Stimulated activated CD8-positive, alpha-beta memory T cell treated with anti-CD3 and anti-CD28 coated beads, Interleukin-15, amount 100 ng/mL, for 24 hours (primary cell): ENCODE measurements around the gene GOLM1.
"Not testable (repeated sequence)": the region's sequence is repeated elsewhere in the genome, so short reads cannot be mapped to it uniquely, and the experiment has no call there.

ENCODE experiments used
- DNase-seq: peaks from one replicate; pipeline ENCODE4 v3.0.0-alpha.2; 2020; ENCODE audit warnings: low read depth

The GOLM1 gene

DNA sequence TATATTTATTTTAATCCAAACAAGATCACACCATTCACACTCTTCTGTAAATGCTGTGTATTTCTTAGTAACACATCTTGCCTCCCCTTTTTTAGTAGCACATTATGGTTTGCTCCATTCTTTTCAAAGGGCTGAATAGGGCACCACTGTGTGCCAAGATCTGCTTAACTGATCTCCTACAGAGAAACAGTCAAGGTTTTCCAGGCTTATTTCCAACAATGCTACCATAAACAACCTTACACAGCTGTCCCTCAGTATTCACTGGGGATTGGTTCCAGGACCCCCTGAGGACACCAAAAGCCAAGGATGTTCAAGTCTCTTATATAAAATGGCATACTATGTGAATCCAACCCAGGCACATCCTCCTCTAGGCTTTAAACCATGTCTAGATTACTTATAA lies 16.5 kb downstream of the GOLM1 start:
- no peak for DNase-seq

DNA sequence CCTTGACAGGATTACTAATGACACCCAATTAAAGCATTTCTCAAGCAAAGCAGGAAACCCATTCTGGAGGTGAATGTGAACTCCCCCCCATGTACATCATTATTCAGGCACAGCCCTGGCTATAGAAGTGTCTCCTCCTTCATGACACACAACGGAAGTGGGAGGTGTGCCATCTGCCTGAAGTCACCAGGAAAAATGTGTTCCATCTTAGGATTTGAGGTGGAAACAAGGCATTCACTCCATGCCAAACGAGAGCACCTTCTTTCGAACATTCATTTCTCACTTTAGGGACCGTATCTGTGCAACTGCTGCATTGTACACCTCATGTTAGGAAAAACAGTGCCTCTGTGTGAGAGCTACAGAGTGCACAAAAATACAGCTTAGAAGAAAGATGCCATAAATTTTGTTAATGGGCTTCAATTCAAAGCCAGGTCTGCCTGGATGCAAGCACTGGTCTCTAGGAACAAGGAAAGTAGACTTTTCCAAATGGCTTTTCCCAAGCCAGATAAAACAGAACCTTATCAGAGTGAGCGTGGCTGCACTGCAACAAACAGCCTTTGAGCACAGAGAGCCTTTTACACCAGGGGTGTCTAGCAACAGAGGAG lies 19.4 kb downstream of the GOLM1 start:
- no peak for DNase-seq

DNA sequence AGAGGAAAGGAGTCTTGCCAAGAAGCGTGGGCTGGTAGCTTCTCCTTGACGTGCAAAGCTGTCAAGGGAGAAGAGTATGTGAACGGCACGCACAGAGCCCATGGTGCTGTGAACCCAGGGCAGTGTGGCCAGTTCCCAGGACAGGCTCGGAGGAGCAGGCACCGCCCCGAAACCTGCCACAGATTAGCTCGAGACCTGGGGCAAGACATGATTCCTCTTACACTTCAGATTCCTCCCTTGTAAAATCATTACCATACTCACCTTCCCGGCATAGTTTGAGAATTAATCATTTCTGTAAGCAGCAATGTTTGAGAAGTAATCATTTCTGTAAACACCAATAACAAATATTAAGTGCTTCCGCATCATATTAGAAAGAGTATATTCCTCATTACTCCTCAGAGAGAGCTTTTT lies 19.9 kb downstream of the GOLM1 start:
- no peak for DNase-seq

DNA sequence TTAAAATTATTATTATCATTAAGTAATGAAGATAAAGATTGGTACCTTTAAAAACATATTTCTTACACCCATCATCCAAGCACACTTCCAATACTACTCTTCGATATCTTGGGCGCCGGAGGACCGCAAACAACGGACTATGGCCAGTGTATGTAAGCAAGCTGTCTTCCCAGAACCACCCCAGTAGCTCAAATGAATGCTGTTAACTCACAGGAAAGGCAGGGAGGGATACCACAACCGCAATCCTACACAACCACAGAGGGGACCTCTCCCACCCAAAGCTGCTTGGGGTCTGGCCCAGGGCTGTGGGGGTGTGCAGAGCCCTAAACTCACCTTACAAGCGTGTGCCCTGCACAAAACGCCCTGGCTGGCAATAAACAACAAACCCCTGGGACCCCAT lies 20.6 kb downstream of the GOLM1 start:
- DNase-seq: no peak

DNA sequence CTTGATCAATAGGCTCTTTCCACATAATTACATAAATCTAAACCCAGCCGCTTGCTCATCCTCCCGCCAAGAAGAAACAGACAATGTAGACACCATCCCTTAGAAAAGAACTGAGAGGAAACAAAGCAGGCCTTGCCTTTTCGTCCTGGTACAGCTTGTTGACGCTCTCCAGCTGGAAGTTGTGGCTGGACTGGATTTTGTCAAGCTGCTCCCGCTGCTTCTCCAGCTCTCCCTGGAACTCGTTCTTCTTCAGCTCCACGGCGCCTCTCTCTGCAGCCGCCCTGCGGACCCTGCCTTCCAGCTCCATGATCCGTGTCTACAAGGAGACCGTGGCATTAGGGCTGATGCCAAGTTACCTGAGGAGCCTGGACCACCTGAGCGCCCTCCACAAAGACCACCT lies 22.1 kb downstream of the GOLM1 start:
- DNase-seq: no peak

DNA sequence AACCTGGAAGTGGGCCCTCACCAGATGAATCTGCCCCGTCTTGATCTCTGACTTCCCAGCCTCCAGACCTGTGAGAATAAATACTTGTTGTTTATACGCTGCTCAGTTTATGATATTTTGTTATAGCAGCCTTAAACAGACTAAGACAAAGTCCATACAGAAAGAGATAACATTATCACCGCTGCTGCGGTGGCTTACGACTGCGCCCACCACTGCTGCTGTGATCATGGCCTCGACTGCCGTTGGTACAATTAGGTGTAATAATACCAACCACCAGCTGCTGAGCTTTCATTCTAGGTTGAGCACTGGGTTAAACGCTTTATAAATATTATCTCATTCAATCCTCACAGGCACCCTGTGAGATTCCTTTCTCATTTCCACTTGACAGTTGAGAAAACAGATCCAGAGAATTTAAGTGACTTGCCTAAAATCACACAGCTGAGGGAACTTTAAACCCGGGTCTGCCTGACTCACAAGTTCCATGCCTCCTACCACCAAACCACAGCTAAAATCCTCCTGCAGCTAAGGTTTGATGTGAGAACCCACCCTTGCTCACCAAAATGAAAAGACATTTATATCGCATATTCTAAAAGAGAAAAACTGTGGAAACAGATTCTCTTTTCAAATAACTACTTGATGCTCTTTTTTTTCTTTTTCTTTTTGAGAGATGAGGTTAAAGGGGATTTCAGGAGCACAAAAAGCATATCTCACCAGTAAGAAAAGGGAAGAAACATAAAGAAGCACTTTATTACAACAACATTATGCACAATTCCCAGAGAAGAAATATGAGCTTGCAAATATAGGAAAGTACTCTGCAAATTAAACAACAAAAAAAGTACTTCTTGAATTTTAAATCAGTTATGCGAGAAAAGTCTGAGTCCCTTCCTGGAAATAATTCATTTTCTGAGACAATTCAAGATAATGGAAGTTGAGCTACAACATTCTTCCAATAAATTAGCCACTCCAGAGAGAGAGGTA lies 23.9 kb downstream of the GOLM1 start:
- no peak for DNase-seq

DNA sequence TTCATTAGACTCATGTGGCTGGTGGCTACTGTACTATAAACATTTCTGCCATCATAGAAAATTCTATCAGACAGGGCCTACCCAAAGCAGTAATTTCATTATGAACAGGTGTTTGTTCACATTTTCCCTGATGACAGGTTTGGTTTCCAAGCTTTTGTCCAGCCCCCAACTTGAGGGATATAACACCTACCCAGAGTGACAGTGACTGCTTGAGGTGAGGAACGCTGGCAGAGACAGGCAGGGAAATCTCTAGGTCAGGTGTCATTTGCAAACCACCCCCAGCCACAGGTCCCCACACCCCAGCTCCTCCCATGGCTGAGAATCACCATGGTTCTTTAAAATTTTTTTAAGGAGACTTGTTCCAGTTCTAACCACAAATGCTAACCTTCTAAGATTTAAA lies 25.5 kb downstream of the GOLM1 start:
- DNase-seq: no peak

DNA sequence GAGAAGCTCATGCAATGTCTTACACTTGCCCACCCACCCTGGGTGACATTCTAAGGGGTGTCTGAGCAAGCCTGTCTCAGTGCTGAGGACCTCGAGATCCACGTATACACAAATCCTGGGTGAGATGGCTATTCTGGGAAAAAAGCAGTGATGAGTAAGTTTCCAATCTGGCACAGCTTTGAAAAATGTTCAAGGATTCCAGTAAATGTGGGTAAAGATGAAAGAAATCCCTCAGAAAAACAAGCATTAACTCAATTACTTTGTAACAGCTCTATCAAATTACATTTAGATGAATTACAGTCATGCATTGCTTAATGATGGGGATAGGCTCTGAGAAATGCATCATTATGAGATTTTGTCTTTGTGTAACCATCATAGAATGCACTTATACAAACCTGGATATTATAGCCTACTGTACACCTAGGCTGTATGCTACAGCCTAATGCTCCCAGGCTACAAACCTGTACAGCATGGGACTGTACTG lies 26.9 kb downstream of the GOLM1 start:
- DNase-seq: no peak

DNA sequence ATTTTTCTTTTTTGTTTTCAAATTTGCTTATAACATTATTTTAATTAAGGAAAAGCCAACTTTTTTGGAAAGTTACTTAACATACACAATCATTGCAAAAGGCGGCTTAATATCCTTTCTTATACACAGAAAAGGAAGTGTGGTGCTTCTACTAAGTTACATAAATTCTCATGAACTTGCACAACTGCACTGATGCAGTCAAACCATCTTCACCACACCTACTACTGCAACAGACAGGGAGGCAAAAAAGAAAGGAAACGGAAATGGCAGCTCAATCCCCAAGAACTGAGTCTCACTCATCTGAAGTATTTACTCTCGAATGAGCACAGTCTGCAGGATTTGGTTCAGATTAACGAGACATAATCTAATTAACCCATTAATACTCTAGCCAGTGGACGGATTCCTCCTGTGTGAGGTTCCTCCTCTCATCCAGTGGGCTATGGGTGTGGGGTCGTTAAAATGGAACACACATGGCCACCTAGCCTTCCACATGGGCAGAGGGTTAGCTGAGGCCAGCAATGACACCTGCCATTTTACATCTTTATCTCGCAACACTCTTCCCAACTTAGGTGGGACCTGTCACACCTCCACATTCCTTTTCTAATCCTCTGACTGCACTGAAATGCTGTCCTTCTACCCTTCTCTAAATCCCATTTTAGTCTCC lies 30.0 kb downstream of the GOLM1 start:
- DNase-seq: no peak

DNA sequence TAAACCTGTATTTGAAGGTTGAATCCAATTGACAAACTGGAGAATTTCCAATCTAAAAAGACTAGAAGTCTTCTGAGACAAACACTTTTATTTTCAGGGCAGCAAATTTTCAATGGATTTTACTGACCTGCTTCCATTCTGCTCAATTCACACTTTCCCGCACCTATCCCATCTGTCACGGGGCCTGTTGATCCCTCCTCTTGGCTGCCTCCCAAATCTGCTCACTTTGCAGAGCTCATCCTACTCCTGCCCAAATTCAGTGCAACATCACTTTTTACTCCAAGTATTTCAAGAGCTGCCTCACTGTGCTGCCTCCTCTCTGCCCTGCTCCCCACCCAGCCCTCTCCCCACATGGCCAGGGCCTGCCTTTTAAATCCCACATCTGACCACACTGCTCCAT lies 35.1 kb downstream of the GOLM1 start:
- no peak for DNase-seq

DNA sequence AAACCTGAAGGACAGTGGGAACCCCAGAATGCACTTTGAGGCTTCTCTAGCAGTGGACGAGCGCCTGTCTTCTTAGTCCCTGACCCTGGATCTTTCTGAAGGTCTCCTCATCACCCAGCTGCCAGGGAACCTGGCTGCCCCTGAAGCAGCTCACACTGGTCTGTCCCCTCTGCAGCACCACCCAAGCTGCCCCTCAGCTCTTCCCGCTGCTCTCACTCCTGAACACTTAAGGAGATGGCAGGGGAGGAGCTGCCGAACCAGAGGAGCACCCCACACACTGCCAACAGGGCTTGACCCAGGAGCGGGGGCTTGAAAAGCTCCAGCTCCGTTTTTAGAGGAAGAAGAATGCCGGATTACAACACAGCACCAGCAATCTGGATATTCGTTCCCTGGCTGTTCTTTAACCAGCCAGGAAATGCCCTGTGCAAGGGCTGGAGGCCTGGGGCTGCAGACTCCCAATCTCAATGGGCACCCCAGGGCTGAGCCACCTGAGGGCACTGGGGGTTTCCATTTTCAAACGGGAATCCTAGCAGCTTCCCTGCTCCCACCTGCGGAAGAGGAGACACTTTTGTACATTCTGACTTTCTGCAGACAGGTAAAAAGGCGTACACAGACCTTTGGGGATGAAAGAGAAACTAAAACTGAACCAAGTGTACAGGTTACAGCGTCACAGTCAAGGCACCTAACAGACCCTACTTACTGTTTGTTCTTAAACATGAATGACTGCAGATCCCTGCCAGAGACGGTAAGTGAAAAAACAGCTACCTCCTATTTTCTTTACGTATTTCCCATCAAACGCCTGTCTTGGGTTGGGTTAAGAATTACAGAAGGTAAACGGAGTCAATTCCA lies 36.3 kb downstream of the GOLM1 start:
- DNase-seq: no peak

DNA sequence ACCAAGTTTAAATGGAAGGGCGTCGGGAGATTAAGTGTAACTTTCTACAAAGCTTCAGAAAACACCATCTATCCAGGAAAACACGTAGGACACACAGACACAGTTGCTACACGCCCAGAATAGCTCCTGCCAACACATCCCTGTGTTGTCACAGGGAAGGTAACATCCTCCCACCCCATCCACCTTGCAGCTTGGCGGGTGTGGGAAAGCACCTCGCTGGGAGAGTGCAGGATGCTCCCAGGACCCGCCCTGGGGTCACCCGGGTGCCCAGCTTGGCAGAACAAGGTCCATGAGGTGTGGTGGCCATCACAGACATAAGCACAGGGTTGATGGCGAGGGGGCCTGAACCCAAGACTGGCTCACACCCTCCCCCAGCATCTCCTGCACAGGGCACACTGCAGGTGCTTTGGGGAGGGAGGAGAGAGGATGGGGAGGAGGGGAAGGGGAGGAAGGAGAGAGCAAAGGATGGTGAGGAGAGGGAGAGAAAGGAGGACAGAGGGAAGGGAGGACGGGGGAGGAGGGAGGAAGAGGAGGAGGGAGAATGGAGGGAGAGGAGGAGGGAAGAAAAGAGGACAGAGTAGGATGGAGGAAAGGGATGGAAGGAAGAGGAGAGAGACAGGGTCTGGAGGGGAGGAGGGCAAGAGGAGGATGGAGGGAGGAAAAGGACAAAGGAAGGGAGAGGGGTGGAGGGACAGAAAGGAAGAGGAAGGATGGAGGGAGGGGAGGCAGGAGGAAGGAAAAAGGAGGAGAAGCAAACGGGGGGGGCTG lies 37.2 kb downstream of the GOLM1 start:
- DNase-seq: no peak

DNA sequence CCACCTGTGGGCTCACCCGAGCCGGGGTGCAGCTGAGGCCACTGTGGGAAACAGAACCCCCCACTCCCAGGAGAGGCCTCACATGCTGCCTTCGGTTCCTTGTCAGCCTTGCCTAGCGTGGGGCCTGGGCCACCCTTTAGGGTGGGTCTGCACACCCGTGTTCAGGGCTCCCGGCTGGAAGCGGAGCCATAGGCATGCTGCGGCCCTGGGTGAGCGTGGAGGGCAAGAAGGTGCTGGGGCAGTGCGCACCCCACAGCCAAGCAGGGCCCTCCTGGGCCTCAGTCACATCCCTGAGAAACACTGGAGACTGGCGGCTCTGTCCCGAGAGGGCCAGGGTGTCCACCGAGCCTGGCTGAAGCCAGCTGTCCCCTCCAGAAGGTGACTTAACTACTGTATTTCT lies 41.9 kb downstream of the GOLM1 start:
- no peak for DNase-seq

DNA sequence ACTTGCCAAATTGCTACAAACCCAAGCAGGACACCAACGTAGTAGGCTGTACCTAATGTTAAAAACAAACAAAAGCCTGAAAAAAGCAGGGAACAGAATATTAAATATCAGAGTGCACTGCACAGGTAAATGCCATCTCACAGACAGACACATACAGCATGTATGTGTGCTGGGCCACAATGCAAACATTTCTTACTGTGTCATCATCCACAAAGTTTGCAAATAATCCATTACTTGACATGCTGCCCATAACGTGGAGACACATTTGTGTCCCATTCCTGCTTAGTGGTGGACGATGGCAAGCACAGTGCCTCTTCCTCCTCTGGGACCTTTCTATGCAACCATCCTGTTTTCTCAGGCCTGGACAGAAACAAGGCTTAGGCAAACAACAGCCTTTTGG lies 44.7 kb downstream of the GOLM1 start:
- no peak for DNase-seq

DNA sequence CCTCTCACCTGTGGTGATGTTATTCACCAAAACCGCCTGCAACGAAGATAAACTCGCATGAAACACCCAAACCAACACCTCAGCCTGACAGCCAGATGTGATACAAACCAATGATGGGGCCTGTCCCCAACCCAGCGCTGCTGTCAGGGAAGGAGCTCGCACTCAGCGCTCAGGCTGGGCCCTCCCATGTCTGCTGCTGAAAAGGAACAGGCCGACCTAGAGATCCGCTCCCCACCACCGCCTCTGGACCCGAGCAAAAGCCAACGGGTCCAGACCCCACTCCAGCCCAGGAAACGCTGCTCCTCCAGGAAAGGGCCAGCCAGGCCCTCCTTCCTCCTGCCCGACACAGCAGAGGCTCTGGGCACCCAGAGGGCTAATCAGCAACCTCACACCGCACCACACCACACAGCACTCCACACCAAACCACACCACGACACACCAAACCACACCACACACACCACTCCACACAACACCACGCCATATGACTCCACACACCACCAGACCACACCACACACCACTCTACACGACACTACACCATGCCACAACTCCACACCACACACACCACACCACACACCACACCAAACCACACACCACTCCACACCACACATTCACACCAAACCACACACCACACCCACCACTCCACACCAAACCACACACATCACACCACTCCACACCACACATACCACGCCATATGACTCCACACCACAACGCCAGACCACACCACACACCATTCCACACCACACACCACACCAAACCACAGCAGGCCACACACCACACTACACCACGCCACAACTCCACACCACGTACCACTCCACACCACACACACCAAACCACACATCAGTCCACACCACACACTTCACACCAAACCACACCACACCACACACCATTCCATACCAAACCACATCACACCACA lies 46.5 kb downstream of the GOLM1 start:
- DNase-seq: no peak

DNA sequence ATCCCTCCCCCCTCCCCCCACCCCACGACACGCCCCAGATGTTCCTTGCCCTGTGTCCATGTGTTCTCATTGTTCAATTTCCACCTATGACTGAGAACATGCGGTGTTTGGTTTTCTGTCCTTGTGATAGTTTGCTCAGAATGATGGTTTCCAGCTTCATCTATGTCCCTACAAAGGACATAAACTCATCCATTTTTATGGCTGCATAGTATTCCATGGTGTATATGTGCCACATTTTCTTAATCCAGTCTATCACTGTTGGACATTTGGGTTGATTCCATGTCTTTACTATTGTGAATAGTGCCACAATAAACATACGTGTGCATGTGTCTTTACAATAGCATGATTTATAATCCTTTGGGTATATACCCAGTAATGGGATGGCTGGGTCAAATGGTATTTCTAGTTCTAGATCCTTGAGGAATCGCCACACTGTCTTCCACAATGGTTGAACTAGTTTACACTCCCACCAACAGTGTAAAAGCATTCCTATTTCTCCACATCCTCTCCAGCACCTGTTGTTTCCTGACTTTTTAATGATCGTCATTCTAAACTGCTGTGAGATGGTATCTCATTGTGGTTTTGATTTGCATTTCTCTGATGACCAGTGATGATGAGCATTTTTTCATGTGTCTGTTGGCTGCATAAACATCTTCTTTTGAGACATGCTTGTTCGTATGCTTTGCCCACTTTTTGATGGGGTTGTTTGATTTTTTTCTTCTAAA lies 51.2 kb downstream of the GOLM1 start:
- not testable (repeated sequence) for DNase-seq

DNA sequence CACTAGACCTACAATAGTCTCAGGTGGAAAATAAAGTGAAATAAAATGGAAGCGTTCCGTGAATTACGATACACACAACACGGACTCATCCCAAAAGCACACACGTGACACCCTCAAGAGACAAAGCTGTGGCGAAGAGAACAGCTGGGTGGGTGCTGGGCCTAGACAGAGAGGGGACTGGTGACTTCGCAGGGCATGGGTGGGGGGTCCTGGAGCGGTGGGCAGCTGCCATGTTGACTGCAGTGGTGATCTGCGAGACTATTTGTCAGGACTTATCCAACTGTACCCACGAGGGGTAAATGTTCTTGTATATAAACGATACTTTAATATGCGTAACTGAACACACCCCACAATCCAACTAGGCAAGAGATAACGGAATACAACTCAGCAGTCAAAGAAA lies 52.0 kb downstream of the GOLM1 start:
- DNase-seq: no peak

DNA sequence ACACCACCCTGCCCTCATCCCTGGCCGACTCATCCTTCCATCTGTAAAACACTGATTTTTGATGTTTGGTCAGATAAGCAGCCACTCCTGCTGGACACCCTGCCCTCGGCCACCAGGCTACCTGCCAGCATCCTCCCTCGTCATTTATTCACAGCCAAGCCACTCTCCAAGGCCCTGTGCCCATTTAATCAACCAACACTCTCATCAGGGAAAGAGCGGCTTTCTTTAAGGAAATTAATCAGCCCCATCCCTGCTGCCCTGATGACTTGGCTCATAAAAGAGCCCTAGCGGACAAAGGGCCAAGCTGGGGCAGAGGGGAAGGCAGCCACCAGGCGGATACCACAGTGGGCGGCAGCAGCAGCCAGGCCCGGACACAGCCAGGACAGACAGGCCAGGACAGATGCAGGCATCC lies 52.4 kb downstream of the GOLM1 start:
- DNase-seq: no peak

DNA sequence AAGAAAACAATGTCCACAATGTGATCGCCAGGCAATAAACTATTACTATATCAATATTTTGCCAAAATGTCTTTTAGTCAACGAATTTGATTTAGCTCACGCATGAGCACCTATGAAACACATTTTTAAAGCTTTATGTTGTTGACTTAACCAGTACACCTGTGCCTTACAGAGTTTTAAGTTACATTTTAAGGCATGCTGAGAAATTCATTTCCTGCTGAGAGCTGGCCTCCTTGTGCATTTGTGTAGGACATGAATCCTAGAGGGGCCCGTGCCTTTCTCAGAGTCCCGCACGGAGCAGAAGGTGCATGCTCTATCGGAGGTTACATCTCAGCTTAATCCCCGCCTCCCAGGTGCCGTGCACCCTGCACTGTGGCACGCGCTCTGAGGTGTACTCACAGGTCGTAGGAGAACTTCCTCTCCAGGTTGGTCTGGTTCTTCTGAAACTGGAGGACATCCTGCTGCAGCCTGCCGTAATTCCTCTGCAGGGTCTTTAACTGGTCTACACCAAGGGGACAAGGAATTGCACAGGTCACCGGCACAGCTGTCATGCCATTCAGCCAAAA lies 53.2 kb downstream of the GOLM1 start:
- no peak for DNase-seq
